ENCODE measurements around the gene MARS2.

DNA sequence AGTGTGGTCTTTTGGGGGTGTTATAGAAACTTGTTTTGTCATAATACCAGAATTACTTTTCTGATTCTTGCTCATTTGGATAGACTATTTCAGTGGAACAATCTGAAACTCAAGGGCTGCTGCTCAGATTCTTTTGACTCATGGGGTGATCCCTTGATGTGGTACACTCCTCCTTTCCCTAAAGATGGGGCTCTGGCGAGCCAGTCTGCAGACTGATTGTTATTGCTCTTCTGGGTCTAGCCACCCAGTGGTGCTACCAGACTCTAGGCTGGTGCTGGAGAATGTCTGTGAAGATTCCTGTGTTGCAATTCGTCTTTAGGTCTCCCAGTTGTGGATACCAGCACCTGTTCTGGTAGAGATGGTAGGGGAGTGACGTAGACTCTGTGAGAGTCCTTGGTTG is 4.2 kb upstream of the MARS2 start:
- TF ChIP-seq BCL11A (tag by site-specific recombination; IDR thresholded peaks at IDR 0.05; ENCODE audit: low read depth) (no peak), ZNF138 (tag by site-specific recombination; IDR thresholded peaks at IDR 0.05; ENCODE audit: borderline replicate concordance) (no peak), ZNF76 (tag by site-specific recombination; IDR thresholded peaks at IDR 0.05; ENCODE audit: borderline replicate concordance, low read depth) (no peak), ZNF561 (tag by site-specific recombination; IDR thresholded peaks at IDR 0.05; ENCODE audit: borderline replicate concordance) (no peak), ZNF174 (tag by site-specific recombination; IDR thresholded peaks at IDR 0.05) (no peak), ZNF530 (tag by site-specific recombination; IDR thresholded peaks at IDR 0.05; ENCODE audit: low read depth) (no peak), ZNF292 (tag by site-specific recombination; IDR thresholded peaks at IDR 0.05; ENCODE audit: borderline replicate concordance, low read depth) (no peak), ZNF121 (tag by site-specific recombination; IDR thresholded peaks at IDR 0.05) (no peak)
- TF ChIP-seq, protein P1, sequence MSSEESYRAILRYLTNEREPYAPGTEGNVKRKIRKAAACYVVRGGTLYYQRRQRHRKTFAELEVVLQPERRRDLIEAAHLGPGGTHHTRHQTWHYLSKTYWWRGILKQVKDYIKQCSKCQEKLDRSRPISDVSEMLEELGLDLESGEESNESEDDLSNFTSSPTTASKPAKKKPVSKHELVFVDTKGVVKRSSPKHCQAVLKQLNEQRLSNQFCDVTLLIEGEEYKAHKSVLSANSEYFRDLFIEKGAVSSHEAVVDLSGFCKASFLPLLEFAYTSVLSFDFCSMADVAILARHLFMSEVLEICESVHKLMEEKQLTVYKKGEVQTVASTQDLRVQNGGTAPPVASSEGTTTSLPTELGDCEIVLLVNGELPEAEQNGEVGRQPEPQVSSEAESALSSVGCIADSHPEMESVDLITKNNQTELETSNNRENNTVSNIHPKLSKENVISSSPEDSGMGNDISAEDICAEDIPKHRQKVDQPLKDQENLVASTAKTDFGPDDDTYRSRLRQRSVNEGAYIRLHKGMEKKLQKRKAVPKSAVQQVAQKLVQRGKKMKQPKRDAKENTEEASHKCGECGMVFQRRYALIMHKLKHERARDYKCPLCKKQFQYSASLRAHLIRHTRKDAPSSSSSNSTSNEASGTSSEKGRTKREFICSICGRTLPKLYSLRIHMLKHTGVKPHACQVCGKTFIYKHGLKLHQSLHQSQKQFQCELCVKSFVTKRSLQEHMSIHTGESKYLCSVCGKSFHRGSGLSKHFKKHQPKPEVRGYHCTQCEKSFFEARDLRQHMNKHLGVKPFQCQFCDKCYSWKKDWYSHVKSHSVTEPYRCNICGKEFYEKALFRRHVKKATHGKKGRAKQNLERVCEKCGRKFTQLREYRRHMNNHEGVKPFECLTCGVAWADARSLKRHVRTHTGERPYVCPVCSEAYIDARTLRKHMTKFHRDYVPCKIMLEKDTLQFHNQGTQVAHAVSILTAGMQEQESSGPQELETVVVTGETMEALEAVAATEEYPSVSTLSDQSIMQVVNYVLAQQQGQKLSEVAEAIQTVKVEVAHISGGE (tag by site-specific recombination; conservative IDR thresholded peaks at IDR 0.05; ENCODE audit: low read depth), result no peak
- TF ChIP-seq, protein P2, sequence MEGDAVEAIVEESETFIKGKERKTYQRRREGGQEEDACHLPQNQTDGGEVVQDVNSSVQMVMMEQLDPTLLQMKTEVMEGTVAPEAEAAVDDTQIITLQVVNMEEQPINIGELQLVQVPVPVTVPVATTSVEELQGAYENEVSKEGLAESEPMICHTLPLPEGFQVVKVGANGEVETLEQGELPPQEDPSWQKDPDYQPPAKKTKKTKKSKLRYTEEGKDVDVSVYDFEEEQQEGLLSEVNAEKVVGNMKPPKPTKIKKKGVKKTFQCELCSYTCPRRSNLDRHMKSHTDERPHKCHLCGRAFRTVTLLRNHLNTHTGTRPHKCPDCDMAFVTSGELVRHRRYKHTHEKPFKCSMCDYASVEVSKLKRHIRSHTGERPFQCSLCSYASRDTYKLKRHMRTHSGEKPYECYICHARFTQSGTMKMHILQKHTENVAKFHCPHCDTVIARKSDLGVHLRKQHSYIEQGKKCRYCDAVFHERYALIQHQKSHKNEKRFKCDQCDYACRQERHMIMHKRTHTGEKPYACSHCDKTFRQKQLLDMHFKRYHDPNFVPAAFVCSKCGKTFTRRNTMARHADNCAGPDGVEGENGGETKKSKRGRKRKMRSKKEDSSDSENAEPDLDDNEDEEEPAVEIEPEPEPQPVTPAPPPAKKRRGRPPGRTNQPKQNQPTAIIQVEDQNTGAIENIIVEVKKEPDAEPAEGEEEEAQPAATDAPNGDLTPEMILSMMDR (tag by site-specific recombination; IDR thresholded peaks at IDR 0.05), result no peak
- TF ChIP-seq, protein P3, sequence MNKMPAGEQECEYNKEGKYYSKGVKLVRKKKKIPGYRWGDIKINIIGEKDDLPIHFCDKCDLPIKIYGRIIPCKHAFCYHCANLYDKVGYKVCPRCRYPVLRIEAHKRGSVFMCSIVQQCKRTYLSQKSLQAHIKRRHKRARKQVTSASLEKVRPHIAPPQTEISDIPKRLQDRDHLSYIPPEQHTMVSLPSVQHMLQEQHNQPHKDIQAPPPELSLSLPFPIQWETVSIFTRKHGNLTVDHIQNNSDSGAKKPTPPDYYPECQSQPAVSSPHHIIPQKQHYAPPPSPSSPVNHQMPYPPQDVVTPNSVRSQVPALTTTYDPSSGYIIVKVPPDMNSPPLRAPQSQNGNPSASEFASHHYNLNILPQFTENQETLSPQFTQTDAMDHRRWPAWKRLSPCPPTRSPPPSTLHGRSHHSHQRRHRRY (tag by site-specific recombination; IDR thresholded peaks at IDR 0.05), result no peak
- TF ChIP-seq, protein P4, sequence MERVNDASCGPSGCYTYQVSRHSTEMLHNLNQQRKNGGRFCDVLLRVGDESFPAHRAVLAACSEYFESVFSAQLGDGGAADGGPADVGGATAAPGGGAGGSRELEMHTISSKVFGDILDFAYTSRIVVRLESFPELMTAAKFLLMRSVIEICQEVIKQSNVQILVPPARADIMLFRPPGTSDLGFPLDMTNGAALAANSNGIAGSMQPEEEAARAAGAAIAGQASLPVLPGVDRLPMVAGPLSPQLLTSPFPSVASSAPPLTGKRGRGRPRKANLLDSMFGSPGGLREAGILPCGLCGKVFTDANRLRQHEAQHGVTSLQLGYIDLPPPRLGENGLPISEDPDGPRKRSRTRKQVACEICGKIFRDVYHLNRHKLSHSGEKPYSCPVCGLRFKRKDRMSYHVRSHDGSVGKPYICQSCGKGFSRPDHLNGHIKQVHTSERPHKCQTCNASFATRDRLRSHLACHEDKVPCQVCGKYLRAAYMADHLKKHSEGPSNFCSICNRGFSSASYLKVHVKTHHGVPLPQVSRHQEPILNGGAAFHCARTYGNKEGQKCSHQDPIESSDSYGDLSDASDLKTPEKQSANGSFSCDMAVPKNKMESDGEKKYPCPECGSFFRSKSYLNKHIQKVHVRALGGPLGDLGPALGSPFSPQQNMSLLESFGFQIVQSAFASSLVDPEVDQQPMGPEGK (tag by site-specific recombination; IDR thresholded peaks at IDR 0.05), result no peak
- TF ChIP-seq, protein P5, sequence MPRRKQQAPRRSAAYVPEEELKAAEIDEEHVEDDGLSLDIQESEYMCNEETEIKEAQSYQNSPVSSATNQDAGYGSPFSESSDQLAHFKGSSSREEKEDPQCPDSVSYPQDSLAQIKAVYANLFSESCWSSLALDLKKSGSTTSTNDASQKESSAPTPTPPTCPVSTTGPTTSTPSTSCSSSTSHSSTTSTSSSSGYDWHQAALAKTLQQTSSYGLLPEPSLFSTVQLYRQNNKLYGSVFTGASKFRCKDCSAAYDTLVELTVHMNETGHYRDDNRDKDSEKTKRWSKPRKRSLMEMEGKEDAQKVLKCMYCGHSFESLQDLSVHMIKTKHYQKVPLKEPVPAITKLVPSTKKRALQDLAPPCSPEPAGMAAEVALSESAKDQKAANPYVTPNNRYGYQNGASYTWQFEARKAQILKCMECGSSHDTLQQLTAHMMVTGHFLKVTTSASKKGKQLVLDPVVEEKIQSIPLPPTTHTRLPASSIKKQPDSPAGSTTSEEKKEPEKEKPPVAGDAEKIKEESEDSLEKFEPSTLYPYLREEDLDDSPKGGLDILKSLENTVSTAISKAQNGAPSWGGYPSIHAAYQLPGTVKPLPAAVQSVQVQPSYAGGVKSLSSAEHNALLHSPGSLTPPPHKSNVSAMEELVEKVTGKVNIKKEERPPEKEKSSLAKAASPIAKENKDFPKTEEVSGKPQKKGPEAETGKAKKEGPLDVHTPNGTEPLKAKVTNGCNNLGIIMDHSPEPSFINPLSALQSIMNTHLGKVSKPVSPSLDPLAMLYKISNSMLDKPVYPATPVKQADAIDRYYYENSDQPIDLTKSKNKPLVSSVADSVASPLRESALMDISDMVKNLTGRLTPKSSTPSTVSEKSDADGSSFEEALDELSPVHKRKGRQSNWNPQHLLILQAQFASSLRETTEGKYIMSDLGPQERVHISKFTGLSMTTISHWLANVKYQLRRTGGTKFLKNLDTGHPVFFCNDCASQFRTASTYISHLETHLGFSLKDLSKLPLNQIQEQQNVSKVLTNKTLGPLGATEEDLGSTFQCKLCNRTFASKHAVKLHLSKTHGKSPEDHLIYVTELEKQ (tag by site-specific recombination; IDR thresholded peaks at IDR 0.05; ENCODE audit: borderline replicate concordance), result no peak
- TF ChIP-seq, protein P6, sequence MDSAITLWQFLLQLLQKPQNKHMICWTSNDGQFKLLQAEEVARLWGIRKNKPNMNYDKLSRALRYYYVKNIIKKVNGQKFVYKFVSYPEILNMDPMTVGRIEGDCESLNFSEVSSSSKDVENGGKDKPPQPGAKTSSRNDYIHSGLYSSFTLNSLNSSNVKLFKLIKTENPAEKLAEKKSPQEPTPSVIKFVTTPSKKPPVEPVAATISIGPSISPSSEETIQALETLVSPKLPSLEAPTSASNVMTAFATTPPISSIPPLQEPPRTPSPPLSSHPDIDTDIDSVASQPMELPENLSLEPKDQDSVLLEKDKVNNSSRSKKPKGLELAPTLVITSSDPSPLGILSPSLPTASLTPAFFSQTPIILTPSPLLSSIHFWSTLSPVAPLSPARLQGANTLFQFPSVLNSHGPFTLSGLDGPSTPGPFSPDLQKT (IDR thresholded peaks at IDR 0.05; ENCODE audit: borderline replicate concordance, low read depth, low read length), result no peak
